Smooth muscle cell (in vitro differentiated cells): ENCODE results near the gene PCYT1A. TPM values are rescaled to one million over a fixed set of nuclear protein-coding genes. Genes with fewer than 3 reads are reported as not detected.

ENCODE experiments used
- DNase-seq: peaks from one replicate; lab custom pipeline; 2025; ENCODE audit not compliant: unreplicated experiment; lab: John Stamatoyannopoulos, UW
- H2AFZ ChIP-seq: fragments of 200-600 bp; sonication (generic); 2 replicates; pipeline ENCODE4 v1.6.0; 2016; ENCODE audit warnings: antibody characterized with exemption, low read depth, mild to moderate bottlenecking
- H3F3A ChIP-seq: fragments of 200-600 bp; sonication (generic); 2 replicates; pipeline ENCODE4 v1.6.0; 2017; ENCODE audit warnings: antibody characterized with exemption, low read depth
- H3K27ac ChIP-seq: fragments of 200-600 bp; sonication (generic); 2 replicates; pipeline ENCODE4 v1.5.1; 2016; ENCODE audit warnings: low read depth, mild to moderate bottlenecking
- H3K27me3 ChIP-seq: fragments of 200-600 bp; sonication (generic); 2 replicates; pipeline ENCODE4 v1.6.1; 2016; ENCODE audit warnings: low read depth, mild to moderate bottlenecking
- H3K36me3 ChIP-seq: fragments of 200-600 bp; sonication (generic); 2 replicates; pipeline ENCODE4 v1.5.1; 2016; ENCODE audit warnings: low read depth
- H3K4me1 ChIP-seq: fragments of 200-600 bp; sonication (generic); 2 replicates; pipeline ENCODE4 v1.5.1; 2016; ENCODE audit warnings: low read depth
- H3K4me2 ChIP-seq: fragments of 200-600 bp; sonication (generic); 2 replicates; pipeline ENCODE4 v1.6.0; 2016; ENCODE audit warnings: mild to moderate bottlenecking
- H3K4me3 ChIP-seq: fragments of 200-600 bp; sonication (generic); 2 replicates; pipeline ENCODE4 v1.5.1; 2016; ENCODE audit warnings: mild to moderate bottlenecking
- H3K79me2 ChIP-seq: fragments of 200-600 bp; sonication (generic); 2 replicates; pipeline ENCODE4 v1.6.0; 2016; ENCODE audit warnings: low read depth, mild to moderate bottlenecking
- H3K9ac ChIP-seq: fragments of 200-600 bp; sonication (generic); 2 replicates; pipeline ENCODE4 v1.6.0; 2016; ENCODE audit warnings: low read depth
- H3K9me3 ChIP-seq: fragments of 200-600 bp; sonication (generic); replicated peaks from 2 replicates; pipeline ENCODE4 v1.5.1; 2016; ENCODE audit warnings: low read depth
- H4K20me1 ChIP-seq: fragments of 200-600 bp; sonication (generic); 2 replicates; pipeline ENCODE4 v1.6.0; 2016; ENCODE audit warnings: low read depth
- WGBS: methylation state at CpG from one replicate; pipeline ENCODE4 v1.1.7; 2016; ENCODE audit warnings: low lambda C conversion rate; 5-methylcytosine and 5-hydroxymethylcytosine counted together
- polyA plus RNA-seq: library from polyadenylated mRNA; unstranded; fragments of >200 nt; fragmentation: Nextera tagmentation; extraction: Ambion mirVana; gene quantifications from 2 replicates; pipeline ENCODE4 v1.2.1, GENCODE V29; 2016
- total RNA-seq: library from RNA; depleted of rRNA; stranded (reverse); fragments of >200 nt; gene quantifications from 2 replicates; pipeline ENCODE4 v1.2.3, GENCODE V29; 2014
- TF ChIP-seq, protein P1 (sequence below): fragments of 200-600 bp; sonication (generic); IDR thresholded peaks from 2 replicates; pipeline ENCODE4 v1.5.1; 2017; ENCODE audit warnings: borderline replicate concordance, mild to moderate bottlenecking, antibody characterized with exemption; ENCODE audit not compliant: insufficient read depth, poor library complexity, severe bottlenecking

Gene PCYT1A
- total and polyA plus RNA-seq, 2 experiments from 2014 or later: 19.7 to 68.3 TPM

DNA sequence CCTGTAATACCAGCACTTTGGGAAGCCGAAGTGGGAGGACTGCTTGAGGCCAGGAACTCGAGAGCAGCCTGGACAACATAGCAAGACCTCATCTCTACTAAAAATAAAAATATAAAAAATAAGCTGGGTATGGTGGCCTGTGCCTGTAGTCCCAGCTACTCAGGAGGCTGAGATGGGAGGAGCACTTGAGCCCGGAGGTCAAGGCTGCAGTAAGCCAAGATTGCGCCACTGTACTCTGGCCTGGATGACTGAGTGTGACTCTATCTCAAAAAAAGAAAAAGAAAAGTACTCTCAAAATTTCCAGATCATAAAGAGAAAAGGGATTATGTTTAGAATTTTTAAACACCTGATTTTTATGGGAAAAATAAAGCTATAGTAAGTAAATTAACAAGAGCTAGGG, 47.1 kb downstream of the PCYT1A start:
- H3K9me3 ChIP-seq: no peaks in the 10 kb centered on the region
- H3K4me1 ChIP-seq: no peaks in the 10 kb centered on the region
- no peak overlapping the region for H3K4me2 ChIP-seq
- no peaks in the 10 kb centered on the region for H4K20me1 ChIP-seq
- H3K27me3 ChIP-seq: no peaks in the 10 kb centered on the region
- TF ChIP-seq, protein P1, sequence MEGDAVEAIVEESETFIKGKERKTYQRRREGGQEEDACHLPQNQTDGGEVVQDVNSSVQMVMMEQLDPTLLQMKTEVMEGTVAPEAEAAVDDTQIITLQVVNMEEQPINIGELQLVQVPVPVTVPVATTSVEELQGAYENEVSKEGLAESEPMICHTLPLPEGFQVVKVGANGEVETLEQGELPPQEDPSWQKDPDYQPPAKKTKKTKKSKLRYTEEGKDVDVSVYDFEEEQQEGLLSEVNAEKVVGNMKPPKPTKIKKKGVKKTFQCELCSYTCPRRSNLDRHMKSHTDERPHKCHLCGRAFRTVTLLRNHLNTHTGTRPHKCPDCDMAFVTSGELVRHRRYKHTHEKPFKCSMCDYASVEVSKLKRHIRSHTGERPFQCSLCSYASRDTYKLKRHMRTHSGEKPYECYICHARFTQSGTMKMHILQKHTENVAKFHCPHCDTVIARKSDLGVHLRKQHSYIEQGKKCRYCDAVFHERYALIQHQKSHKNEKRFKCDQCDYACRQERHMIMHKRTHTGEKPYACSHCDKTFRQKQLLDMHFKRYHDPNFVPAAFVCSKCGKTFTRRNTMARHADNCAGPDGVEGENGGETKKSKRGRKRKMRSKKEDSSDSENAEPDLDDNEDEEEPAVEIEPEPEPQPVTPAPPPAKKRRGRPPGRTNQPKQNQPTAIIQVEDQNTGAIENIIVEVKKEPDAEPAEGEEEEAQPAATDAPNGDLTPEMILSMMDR: no peak
- no peak overlapping the region for H2AFZ ChIP-seq
- no peak overlapping the region for H3K27ac ChIP-seq
- H3K9ac ChIP-seq: no peak overlapping the region
- no peak for DNase-seq
- H3F3A ChIP-seq: no peaks in the 10 kb centered on the region
- peaks cover 9% of the 10 kb centered on the region for H3K36me3 ChIP-seq
- no peak overlapping the region for H3K4me3 ChIP-seq
- WGBS: 95% methylated on average over 4 of the region's 4 CpGs
- no peaks in the 10 kb centered on the region for H3K79me2 ChIP-seq

DNA sequence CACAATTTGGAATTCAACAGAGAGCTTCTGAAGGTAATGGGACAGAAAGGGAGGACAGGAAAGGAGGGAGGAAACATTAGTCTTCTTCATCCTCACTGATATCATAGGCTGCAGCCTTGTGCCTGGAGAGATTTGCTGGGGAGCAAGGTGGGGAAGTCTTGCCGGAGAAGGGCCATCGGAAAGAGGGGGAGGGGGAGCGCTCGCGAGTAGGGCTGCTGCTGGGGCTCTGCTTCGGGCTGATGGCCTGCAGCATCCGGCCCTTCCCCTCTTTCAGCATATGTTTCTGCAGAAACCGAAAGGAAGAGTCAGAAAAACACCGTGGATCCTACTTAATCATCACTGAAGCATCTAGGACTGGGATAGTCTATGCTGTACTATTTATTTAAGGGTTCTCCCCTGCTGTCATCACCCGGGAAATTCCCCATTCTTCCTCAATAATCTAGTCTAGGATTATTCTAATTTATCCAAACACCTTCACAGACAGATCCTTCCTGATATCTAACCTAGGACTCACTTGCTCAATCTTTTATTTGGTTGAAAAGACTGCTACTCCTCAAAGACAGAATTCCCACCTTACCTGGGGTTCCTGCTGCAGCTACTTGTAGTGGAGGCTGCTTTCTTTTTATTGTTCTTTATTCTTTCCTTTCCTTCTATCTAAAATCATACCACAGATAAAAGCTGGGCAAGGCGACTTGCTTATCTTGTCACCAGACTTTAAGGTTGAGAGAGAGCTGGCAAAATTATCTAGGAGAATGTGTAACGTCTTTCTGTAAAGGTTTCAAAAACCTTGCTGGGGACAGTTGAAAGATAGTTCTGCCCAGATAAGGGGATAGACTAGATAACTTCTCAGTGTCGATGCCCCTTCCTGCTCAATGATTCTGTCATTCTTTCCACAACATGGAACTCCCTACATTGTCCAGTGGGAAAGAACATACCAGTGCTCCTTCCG, 48.6 kb downstream of the PCYT1A start:
- no peak overlapping the region for H3K4me2 ChIP-seq
- H3K9ac ChIP-seq: no peak overlapping the region
- no peak for DNase-seq
- H3K4me1 ChIP-seq: no peaks in the 10 kb centered on the region
- TF ChIP-seq, protein P1: no peak
- no peaks in the 10 kb centered on the region for H3F3A ChIP-seq
- H3K79me2 ChIP-seq: no peaks in the 10 kb centered on the region
- H3K36me3 ChIP-seq: peaks cover 9% of the 10 kb centered on the region
- H3K27me3 ChIP-seq: no peaks in the 10 kb centered on the region
- no peak overlapping the region for H2AFZ ChIP-seq
- no peak overlapping the region for H3K27ac ChIP-seq
- WGBS: 71% methylated on average over 14 of the region's 14 CpGs
- H3K4me3 ChIP-seq: no peak overlapping the region
- H4K20me1 ChIP-seq: no peaks in the 10 kb centered on the region
- no peaks in the 10 kb centered on the region for H3K9me3 ChIP-seq

DNA sequence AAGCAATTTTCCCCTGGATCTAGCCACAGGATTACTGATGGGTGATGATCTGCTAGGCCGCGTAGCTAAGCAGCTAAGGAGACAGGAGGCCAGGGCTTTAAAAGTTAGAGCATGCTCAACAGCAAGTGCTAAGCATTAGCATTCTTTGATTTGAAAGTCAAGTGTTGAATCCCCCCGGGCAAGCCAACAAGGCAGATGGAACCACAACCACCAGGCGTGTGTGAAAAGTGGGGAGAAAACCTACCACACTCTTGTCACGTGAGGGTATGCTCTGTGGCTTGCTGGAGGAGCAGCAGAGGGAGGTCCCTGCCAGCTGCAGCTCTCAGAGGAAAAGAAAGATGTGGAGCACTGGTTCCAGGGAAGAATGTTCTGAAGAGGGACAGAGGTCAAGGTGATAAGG, 50.3 kb downstream of the PCYT1A start:
- Histone ChIP-seq H3K79me2 (no peaks in the 10 kb centered on the region), H3K4me2 (no peak overlapping the region), H3K27ac (no peak overlapping the region), H4K20me1 (no peaks in the 10 kb centered on the region), H3K27me3 (no peaks in the 10 kb centered on the region), H3K4me1 (no peaks in the 10 kb centered on the region), H3K9me3 (no peaks in the 10 kb centered on the region), H3F3A (no peaks in the 10 kb centered on the region), H3K9ac (no peak overlapping the region), H3K4me3 (no peak overlapping the region), H3K36me3 (peaks cover 9% of the 10 kb centered on the region), H2AFZ (no peak overlapping the region)
- TF ChIP-seq, protein P1: no peak
- WGBS: 96% methylated on average over 5 of the region's 5 CpGs
- no peak for DNase-seq

DNA sequence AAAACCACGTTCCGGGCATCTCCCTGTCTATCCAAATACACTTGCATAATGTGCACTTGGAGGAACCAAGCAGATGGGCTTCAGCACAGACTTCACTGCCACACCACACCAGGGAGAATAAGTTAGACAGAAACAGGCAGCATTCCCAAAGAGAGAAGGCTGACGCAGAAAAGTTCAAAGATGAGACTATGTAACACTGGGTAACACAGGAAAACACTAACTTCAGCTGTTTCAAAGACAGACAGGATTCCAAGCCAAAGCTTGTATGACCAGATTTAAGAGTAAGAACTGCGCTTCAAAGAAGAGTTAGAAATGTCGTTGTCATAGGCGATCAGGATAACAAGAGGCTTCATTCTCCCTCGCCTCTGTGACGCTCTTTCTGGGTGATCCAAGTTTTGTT, 51.3 kb downstream of the PCYT1A start:
- no peak overlapping the region for H3K4me3 ChIP-seq
- 96% methylated on average over 8 of the region's 8 CpGs for WGBS
- H3K4me1 ChIP-seq: no peaks in the 10 kb centered on the region
- no peak overlapping the region for H3K4me2 ChIP-seq
- no peak overlapping the region for H3K9ac ChIP-seq
- H3K9me3 ChIP-seq: no peaks in the 10 kb centered on the region
- no peaks in the 10 kb centered on the region for H3K79me2 ChIP-seq
- H3K36me3 ChIP-seq: peaks cover 5% of the 10 kb centered on the region
- H3K27me3 ChIP-seq: no peaks in the 10 kb centered on the region
- no peak for DNase-seq
- no peak overlapping the region for H2AFZ ChIP-seq
- no peaks in the 10 kb centered on the region for H4K20me1 ChIP-seq
- no peaks in the 10 kb centered on the region for H3F3A ChIP-seq
- TF ChIP-seq, protein P1: no peak
- no peak overlapping the region for H3K27ac ChIP-seq
